IMR-90 (cell line): ENCODE data around the gene CNTN4.

Experiments used
- BHLHE40 ChIP-seq: fragments of 150-350 bp; IDR thresholded peaks from 2 replicates; pipeline ENCODE4 v1.6.1; 2016; ENCODE audit warnings: mild to moderate bottlenecking, low read depth, low read length
- CEBPB ChIP-seq: IDR thresholded peaks from 2 replicates; pipeline ENCODE4 v1.6.1; 2012; ENCODE audit warnings: low read depth, low read length, improper control_type of control experiment
- CHD1 ChIP-seq: IDR thresholded peaks from 2 replicates; pipeline ENCODE4 v1.6.1; 2012; ENCODE audit warnings: low read depth, low read length, improper control_type of control experiment
- CTCF ChIP-seq: conservative IDR thresholded peaks from 2 replicates; pipeline ENCODE4 v1.5.1; 2012; ENCODE audit warnings: mild to moderate bottlenecking, low read depth, low read length, improper control_type of control experiment
- ELK1 ChIP-seq: fragments of 150-350 bp; IDR thresholded peaks from 2 replicates; pipeline ENCODE4 v1.6.1; 2016; ENCODE audit warnings: low read depth, mild to moderate bottlenecking, low read length, moderate library complexity, borderline replicate concordance
- MAFK ChIP-seq: IDR thresholded peaks from 2 replicates; pipeline ENCODE4 v1.6.1; 2012; ENCODE audit warnings: low read depth, low read length, improper control_type of control experiment
- POLR2A ChIP-seq: IDR thresholded peaks from 2 replicates; pipeline ENCODE4 v1.6.1; 2012; ENCODE audit warnings: mild to moderate bottlenecking, low read depth, low read length
- RCOR1 ChIP-seq: IDR thresholded peaks from 2 replicates; pipeline ENCODE4 v1.6.1; 2012; ENCODE audit warnings: mild to moderate bottlenecking, low read length, improper control_type of control experiment; ENCODE audit not compliant: insufficient replicate concordance
- SMC3 ChIP-seq: fragments of 150-350 bp; IDR thresholded peaks from 2 replicates; pipeline ENCODE4 v1.6.1; 2016; ENCODE audit warnings: low read depth, mild to moderate bottlenecking, antibody characterized with exemption, low read length, moderate library complexity
- USF2 ChIP-seq: fragments of 150-350 bp; IDR thresholded peaks from 2 replicates; pipeline ENCODE4 v1.6.1; 2017; ENCODE audit warnings: mild to moderate bottlenecking, antibody characterized with exemption, low read length, low read depth

GRCh38 chr3:3102751-3103150 lies 1004.1 kb downstream of the CNTN4 start:
- TF ChIP-seq CTCF = no peak
- TF ChIP-seq POLR2A = no peak
- no peak for TF ChIP-seq ELK1
- no peak for TF ChIP-seq CEBPB
- TF ChIP-seq MAFK = no peak
- TF ChIP-seq RCOR1 = no peak
- TF ChIP-seq BHLHE40 = no peak
- TF ChIP-seq SMC3 = no peak
- TF ChIP-seq USF2 = no peak
- TF ChIP-seq CHD1 = no peak
